IPS-18c (cell line): ENCODE data around the gene GPR84.

ENCODE experiments used
- H3K4me3 ChIP-seq: 2 replicates; pipeline ENCODE4 v1.7.0; 2013; ENCODE audit warnings: low read depth, mild to moderate bottlenecking, low read length, moderate library complexity; ENCODE audit not compliant: insufficient read depth
- H3K9me3 ChIP-seq: one replicate; pipeline ENCODE4 v1.6.1; 2013; ENCODE audit warnings: mild to moderate bottlenecking, low read length, moderate library complexity; ENCODE audit not compliant: control insufficient read depth, insufficient read depth

The GPR84 gene

GRCh38 chr12:54394281-54394719 is 30.0 kb upstream of the GPR84 start:
- Histone ChIP-seq H3K9me3 (peaks cover under 1% of the 10 kb centered on the region), H3K4me3 (no peak overlapping the region)

DNA sequence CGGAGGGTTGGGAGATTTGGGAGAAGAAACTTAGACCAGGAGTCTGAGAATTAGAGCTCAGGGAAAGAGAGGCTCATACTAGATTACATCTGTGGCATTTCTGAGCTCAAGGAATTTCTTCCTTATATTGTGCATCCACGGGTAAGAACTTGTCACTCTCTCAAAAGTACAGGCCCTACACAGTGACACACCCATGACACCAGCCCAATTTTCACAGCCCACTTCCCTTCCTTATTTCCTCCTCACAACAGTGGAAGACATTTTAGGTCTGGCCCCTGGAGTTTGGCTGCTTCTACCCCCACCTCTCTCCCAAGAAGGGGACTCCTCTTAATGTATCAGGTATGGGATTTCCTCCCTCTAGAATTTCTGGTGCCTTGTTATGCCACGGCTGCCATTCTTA is 29.5 kb upstream of the GPR84 start:
- peak overlapping the region; percentile 9; the same call in 1 of the 2 replicates for H3K4me3 ChIP-seq
- peaks cover 2% of the 10 kb centered on the region for H3K9me3 ChIP-seq

GRCh38 chr12:54393207-54393609 is 28.9 kb upstream of the GPR84 start:
- H3K4me3 ChIP-seq: no peak overlapping the region
- H3K9me3 ChIP-seq: peaks cover 2% of the 10 kb centered on the region

GRCh38 chr12:54392485-54393206 is 28.4 kb upstream of the GPR84 start:
- peaks cover 2% of the 10 kb centered on the region for H3K9me3 ChIP-seq
- no peak overlapping the region for H3K4me3 ChIP-seq

- peak overlapping the region; percentile 77 for H3K4me3 ChIP-seq
- H3K9me3 ChIP-seq: peaks cover 2% of the 10 kb centered on the region
These were observed 26.6 kb upstream of the GPR84 start for GRCh38 chr12:54390668-54391551.

DNA sequence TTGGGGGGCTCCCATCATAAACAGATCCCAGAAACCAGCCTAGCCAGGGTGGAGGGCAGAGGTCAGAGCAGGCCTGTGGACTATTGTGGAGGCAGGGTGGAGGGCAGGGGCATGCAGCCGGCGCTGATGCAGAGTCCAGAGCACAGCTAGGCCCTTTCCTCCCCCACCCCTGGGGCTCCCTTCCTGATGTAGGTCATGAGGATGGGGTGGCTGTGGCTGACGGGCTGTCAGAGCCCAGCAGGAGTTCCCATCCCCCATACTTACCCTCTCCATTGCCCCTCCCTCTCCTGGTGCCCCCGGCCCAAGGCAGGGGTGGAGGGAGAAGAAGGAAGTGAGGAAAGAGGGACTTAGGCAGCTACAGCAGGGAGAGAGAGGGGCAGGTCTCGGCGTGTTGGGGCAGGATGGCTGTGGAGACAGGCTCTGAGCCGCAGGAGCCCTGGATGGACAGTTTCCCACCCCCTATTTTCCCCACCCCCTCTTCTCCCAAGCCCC is 25.9 kb upstream of the GPR84 start:
- Histone ChIP-seq H3K9me3 (peaks cover 2% of the 10 kb centered on the region), H3K4me3 (peak overlapping the region; percentile 77)

GRCh38 chr12:54389607-54390175 is 25.4 kb upstream of the GPR84 start:
- H3K4me3 ChIP-seq: peak overlapping the region; percentile 77
- H3K9me3 ChIP-seq: peaks cover 2% of the 10 kb centered on the region

DNA sequence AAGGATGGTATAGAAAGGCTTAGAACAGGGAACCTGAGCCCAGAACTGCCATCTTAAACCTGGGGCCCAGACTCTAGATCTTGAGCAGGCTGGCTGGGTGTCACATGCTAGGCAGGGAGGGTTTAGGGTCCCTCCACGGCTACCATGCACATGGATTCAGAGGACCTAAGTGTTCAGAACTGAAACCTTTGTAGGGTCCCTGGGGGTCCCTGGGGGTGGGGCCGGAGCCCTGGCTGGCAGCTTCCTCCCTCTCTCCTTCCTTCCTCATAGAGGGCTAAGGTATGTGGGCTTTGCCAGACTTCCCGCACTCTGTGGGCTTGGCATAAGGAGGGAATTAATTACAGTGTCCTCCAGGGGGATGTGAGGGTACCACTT is 24.8 kb upstream of the GPR84 start:
- H3K4me3 ChIP-seq: no peak overlapping the region
- peaks cover 2% of the 10 kb centered on the region for H3K9me3 ChIP-seq

DNA sequence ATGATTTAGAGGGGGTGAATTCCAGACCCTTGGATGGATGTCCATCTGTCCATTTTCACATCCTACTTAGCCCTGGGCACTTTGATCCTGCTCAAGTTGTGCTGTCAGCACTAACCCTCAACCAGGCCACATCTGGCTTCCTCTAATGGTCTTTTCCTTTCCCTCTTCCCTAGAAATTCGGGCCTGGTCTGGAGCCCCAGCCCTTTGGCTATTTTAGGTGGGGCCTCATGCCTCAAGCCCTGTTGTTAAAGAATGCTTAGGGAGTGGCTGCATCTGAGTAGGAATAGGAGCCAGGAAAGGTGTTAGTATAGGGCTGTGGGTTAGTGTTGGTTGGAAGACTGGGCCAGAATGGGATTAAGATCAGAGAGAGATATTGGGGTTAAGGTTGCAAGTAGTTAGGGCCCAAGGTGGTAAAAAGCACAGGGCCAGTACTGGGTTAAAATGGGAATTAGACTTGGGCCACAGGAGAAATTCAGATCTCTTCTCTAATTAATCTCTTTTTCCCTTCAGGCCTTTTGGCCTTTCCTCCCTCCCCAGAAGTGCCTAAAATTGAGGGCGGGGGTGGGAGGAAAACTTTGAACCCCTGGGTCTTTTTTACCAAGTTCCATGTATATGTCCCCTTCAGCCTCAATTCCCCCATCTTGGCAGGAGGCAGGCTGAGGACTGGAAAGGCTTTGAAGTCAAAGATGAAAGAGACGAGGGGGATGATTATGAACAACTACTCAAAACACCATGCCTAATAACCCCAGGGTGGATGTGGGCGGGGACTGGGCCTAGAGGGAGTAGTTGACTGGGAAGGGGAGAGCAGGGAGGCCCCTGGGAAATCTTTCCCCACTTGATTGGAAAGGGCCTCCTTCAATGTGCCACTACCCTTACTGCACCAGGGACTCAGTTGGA is 24.2 kb upstream of the GPR84 start:
- Histone ChIP-seq H3K9me3 (peaks cover 2% of the 10 kb centered on the region), H3K4me3 (no peak overlapping the region)

DNA sequence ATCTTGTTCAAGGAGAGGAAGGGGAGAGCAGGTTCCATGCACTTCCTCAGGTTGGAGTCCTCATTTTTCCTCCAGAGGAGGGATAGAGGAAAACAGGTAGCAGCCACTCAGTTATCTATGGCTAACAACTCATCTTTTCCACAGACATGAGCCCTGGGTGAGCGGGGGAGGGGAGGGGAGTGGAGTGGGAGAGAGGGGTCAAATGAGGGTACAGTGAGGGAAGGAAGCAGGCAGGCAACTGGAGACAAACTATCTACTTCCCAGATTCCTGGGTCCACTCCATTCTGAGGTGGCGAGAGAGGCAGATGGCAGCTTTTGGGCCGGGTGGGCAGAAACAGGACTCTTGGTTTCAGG is 22.8 kb upstream of the GPR84 start:
- Histone ChIP-seq H3K9me3 (peaks cover 2% of the 10 kb centered on the region), H3K4me3 (no peak overlapping the region)

- no peak overlapping the region for H3K4me3 ChIP-seq
- H3K9me3 ChIP-seq: peaks cover 2% of the 10 kb centered on the region
These were observed 22.3 kb upstream of the GPR84 start for GRCh38 chr12:54386403-54387113.

- H3K4me3 ChIP-seq: peak overlapping the region; percentile 36
- H3K9me3 ChIP-seq: peaks cover 2% of the 10 kb centered on the region
These were observed 21.1 kb upstream of the GPR84 start for GRCh38 chr12:54385251-54385914.

- peaks cover 2% of the 10 kb centered on the region for H3K9me3 ChIP-seq
- H3K4me3 ChIP-seq: peak within 1 kb of the TSS; percentile 36
These were observed 20.3 kb upstream of the GPR84 start, which contains the start of gene ZNF385A for GRCh38 chr12:54384591-54385041. Gene ZNF385A (minus strand): TSS chr12:54384733. CDS start chr12:54384514, 219 bp downstream.

DNA sequence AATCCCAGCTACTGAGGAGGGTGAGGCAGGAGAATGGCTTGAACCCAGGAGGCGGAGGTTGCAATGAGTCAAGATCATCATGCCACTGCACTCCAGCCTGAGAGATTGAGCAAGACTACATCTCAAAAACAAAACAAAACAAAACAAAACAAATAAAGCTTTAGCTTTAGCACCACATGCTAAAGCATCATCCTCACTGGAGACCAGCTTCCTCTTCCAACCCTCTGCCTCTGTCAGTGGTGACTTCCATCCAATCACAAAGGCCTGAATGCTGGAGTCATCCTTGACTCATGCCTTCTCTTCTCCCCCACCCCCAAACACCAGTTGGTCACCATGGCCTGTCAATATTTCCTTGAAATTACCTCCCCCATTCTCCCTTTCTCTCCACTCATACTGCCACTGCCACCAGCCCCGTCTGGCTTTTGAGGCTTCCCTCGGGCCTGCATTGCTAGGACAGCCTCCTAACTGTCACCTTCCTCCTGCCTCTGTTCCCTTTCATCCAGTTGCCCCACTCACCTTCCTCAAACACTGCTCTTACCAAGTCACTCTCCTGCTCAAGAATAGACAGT is 18.8 kb upstream of the GPR84 start:
- Histone ChIP-seq H3K4me3 (no peak overlapping the region), H3K9me3 (no peaks in the 10 kb centered on the region)

DNA sequence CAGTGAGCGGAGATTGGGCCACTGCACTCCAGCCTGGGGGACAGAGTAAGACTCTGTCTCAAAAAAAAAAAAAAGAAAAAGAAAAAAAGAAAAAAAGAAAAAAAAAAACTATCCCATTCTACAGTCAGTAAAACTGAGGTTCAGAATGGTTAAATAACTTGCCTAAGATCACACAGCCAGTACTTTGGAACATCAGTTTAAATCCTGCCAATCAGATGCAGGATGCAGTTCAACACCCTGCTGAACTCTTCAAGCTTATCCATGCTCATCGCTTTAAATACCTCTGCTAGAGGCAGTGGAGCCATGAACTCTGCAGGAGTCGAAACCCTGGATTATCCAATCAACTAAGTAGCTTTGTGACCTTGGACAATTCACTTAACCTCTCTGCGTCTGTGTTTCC is 16.9 kb upstream of the GPR84 start:
- Histone ChIP-seq H3K9me3 (no peaks in the 10 kb centered on the region), H3K4me3 (no peak overlapping the region)
